ENCODE data around the gene F2. TPM values are rescaled to one million over a fixed set of nuclear protein-coding genes. Genes with fewer than 3 reads are reported as not detected.

Gene F2
- total RNA-seq, 1 experiment from 2014 or later = 0.06 TPM

DNA sequence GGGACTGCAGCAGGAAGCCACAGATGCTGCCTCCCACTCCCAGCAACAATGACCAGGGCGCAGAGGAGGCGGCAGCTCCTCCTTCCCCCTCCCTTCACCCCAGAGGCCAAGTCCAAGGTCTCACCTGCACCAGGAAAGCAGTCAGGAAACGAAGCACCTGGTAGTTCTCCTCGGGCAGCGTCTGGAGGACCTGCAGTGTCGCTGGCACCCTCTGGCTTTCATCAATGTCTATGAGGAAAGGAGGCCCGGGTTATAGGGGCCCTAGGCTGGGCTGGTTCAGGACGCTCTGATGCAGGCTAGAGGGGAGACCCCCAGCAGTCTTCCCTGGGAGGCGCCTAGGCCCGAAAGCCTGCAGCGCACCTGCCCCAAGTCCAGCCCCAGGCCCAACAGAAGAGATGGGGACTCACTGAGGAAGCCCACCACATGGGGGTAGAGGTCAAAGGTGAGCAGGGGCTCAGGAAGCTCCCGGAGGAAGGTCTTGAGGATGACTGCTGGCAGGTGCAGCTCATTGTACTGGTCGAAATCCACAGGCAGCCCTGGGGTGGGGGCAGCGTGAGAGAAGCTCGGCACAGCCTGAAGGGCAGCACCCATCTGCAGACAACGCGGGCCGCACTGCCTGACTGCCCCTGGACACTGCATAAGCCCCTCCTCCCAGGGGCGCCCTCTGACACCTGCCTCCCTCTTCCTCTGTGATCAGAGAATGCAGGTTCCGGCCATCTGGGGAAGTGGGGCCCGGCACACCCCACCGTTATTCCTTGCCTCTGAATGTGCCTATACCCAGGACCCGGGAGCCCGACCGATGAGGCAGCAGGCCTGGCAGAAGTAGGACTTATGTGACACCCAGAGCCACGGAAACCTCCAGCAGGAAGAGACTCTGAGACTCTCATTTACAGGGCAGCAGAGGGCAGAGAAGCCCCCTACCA is 39.5 kb upstream of the F2 start:
- Histone ChIP-seq H3K27me3 (no peaks in the 10 kb centered on the region), H3K36me3 (0 out of 2 replicates have a peak, but pooled peaks cover 8% of the 10 kb centered on the region)
- DNase-seq = no peak

DNA sequence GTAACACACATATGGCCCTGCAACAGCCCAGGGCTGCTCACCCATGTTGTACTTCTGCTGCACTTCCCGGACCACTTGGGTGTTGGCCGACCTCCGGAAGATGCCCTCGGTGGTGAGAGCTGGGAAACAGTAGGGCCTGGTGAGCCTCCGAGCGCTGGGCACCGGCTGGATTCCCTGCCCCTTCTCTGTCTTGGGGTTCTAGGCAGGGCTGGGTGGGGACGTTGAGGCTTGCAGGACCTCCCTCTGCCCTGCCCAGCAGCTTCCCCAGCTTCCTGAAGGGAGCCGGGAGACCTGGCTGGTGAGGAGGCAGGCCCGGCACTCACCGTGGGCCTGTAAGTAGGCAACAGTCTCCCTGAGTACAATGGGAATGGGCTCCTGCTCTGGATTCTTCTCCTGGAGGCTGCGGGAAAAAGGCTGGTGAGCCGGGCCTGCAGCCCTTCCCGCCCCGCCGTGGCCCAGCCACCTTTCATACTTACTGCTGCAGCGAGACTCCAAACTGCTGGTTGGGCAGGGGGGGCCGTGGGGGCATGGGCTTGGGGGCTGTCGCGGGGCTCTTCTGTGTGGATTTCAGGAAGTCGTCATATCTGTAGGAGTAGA is 38.8 kb upstream of the F2 start:
- Histone ChIP-seq H3K36me3 (0 out of 2 replicates have a peak, but pooled peaks cover 8% of the 10 kb centered on the region), H3K27ac (no peak overlapping the region), H3K4me3 (no peak overlapping the region), H3K9me3 (replicated peaks) (no peaks in the 10 kb centered on the region), H3K27me3 (no peaks in the 10 kb centered on the region), H3K4me1 (peaks cover 16% of the 10 kb centered on the region)
- DNase-seq = no peak

More for the DNA sequence above, 39.5 kb upstream of the F2 start:
- H3K4me1 ChIP-seq = peaks cover 20% of the 10 kb centered on the region
- no peaks in the 10 kb centered on the region for H3K9me3 ChIP-seq (replicated peaks)
- H3K4me3 ChIP-seq = no peak overlapping the region
- H3K27ac ChIP-seq = no peak overlapping the region

GRCh38 chr11:46680815-46681214 is 38.2 kb upstream of the F2 start:
- H3K9me3 ChIP-seq (replicated peaks) = no peaks in the 10 kb centered on the region
- peaks cover 11% of the 10 kb centered on the region for H3K4me1 ChIP-seq
- no peak for DNase-seq
- H3K27me3 ChIP-seq = no peaks in the 10 kb centered on the region
- H3K27ac ChIP-seq = no peak overlapping the region
- H3K36me3 ChIP-seq = peaks cover 8% of the 10 kb centered on the region; the same call in 1 of the 2 replicates
- H3K4me3 ChIP-seq = no peak overlapping the region

DNA sequence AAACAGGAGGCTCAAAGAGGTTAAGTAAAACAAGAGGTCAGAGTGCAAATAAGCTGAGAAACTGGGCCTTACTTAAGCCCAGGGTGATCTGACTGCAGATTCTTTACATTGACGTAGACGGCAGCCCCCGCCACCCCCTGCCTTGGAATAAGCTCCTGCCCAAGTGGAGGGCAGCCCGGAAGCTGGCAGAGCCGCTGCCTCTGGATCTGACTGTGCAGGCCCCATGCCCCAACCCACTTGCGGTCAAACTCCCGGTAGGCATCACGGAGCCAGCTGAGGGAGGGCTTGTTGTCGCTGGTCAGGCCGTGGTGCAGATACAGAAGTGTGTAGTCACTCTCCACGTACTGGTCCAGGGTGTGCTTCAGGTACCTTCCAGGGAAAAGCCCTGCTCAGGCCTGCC is 37.2 kb upstream of the F2 start:
- peaks cover 8% of the 10 kb centered on the region; the same call in 1 of the 2 replicates for H3K36me3 ChIP-seq
- H3K4me3 ChIP-seq = no peak overlapping the region
- no peak for DNase-seq
- H3K4me1 ChIP-seq = peaks cover 2% of the 10 kb centered on the region; the same call in 1 of the 2 replicates
- H3K27me3 ChIP-seq = no peaks in the 10 kb centered on the region
- H3K9me3 ChIP-seq (replicated peaks) = no peaks in the 10 kb centered on the region
- no peak overlapping the region for H3K27ac ChIP-seq

- H3K27ac ChIP-seq = no peak overlapping the region
- no peak for DNase-seq
- no peaks in the 10 kb centered on the region for H3K4me1 ChIP-seq
- H3K27me3 ChIP-seq = no peaks in the 10 kb centered on the region
- H3K36me3 ChIP-seq = peaks cover 13% of the 10 kb centered on the region; the same call in 1 of the 2 replicates
- no peak overlapping the region for H3K4me3 ChIP-seq
- no peaks in the 10 kb centered on the region for H3K9me3 ChIP-seq (replicated peaks)
Measured at GRCh38 chr11:46682773-46683752, 36.0 kb upstream of the F2 start.

GRCh38 chr11:46684367-46684766 is 34.6 kb upstream of the F2 start:
- H3K4me1 ChIP-seq = no peaks in the 10 kb centered on the region
- H3K4me3 ChIP-seq = no peak overlapping the region
- H3K9me3 ChIP-seq (replicated peaks) = no peaks in the 10 kb centered on the region
- peaks cover 12% of the 10 kb centered on the region; the same call in 1 of the 2 replicates for H3K36me3 ChIP-seq
- H3K27me3 ChIP-seq = no peaks in the 10 kb centered on the region
- DNase-seq = no peak
- H3K27ac ChIP-seq = no peak overlapping the region

DNA sequence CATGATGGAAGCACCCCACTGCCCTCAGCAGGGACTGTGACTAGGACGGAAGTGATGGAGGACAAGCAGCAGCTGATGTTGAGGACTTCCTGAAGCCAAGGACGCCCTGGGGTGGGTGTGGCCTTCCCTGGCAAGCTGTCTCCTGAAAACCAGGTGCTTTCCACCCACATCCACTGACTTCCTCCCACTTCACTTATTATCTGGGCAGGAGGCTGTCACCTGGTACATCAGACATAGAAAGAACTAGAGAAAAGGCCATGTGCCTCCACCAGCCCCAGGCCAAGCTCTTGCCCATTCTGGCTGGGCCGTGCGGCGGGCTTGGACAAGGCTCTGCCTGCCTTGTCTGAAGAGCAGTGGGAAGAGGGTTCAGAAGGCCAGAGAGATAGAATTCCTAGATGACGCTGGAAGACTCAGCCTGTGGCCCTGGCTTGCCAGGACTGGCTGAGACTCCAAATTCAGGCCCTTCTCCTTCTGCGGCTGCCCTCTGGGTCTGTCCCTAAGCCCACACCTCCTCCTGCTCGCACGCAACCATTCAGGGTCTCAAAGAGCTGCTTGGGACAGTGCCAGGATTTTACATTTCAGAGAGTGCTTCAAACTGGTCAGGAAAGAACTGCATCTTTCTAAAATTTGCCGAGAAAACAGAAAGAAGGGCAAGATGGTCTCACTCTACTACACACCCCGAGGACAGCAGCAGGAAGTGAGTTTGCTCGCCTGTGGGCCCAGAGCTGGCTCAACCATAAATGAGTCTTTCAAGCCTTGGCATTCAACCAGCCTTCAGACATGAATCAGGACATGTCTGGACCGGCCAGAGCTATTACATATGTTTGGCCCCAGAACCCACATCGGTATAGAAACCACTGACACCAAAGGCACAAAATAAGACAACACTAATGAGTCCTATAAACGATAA is 31.9 kb upstream of the F2 start:
- Histone ChIP-seq H3K9me3 (replicated peaks) (no peaks in the 10 kb centered on the region), H3K27ac (no peak overlapping the region), H3K4me1 (no peaks in the 10 kb centered on the region), H3K27me3 (no peaks in the 10 kb centered on the region), H3K4me3 (no peak overlapping the region), H3K36me3 (peaks cover 10% of the 10 kb centered on the region; the same call in 1 of the 2 replicates)
- DNase-seq = no peak

DNA sequence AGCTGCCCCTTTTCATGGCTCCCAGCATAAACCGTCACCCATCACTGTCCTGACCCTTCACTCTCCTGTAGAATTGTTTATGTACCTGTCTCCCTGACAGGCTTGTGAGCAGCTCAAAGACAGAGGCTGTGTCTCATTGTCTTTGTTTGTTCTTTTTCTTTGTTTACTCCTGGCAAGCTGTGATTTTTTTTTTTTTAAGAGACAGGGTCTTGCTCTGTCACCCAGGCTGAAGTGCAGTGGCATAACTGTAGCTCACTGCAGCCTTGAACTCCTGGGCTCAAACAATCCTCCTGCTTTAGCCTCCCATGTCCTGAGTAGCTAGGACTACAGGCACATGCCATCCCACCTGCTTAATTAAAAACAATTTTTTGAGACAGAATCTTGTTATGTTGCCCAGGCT is 28.3 kb upstream of the F2 start:
- no peaks in the 10 kb centered on the region for H3K9me3 ChIP-seq (replicated peaks)
- peaks cover 14% of the 10 kb centered on the region; the same call in 1 of the 2 replicates for H3K36me3 ChIP-seq
- H3K4me1 ChIP-seq = no peaks in the 10 kb centered on the region
- no peaks in the 10 kb centered on the region for H3K27me3 ChIP-seq
- H3K27ac ChIP-seq = no peak overlapping the region
- DNase-seq = no peak
- no peak overlapping the region for H3K4me3 ChIP-seq

DNA sequence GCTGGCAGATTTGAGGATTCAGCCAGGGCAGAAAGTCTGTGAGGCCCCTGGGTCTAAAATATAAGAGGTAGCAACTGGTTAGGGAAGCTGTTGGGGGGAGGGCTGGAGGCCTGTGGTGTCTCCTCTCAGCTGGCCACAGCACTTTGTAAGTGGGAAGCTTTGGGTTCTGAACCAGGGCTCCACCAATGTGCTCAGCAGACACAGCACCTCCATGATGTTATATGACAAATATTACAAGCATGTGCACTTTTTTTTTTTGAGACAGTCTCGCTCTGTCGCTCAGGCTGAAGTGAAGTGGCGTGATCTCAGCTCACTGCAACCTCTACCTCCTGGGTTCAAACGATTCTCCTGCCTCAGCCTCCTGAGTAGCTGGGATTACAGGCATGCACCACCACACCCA is 26.6 kb upstream of the F2 start:
- H3K4me3 ChIP-seq = no peak overlapping the region
- no peaks in the 10 kb centered on the region for H3K9me3 ChIP-seq (replicated peaks)
- H3K27ac ChIP-seq = no peak overlapping the region
- DNase-seq = no peak
- peaks cover 12% of the 10 kb centered on the region; the same call in 1 of the 2 replicates for H3K36me3 ChIP-seq
- H3K27me3 ChIP-seq = no peaks in the 10 kb centered on the region
- H3K4me1 ChIP-seq = no peaks in the 10 kb centered on the region

DNA sequence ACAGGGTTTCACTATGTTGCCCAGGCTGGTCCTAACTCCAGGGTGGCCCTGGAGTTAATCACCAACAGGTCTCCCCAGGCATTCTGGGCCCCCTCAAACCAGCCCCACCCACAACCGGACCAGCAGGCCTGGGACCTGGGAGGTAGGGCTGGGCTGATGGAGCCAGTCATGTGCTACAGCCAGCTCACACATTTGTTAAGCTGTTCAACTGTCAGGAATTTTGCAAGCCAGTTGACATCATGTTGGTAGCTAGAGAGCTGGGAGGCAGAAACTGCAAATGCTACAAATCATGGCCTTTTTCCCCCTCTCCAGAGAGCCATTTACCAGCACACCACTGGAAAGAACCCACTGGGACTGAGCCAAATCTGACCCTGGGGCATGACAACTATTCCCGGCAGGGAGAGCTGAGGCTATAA is 25.4 kb upstream of the F2 start:
- Histone ChIP-seq H3K4me3 (no peak overlapping the region), H3K36me3 (peaks cover 6% of the 10 kb centered on the region; the same call in 1 of the 2 replicates), H3K4me1 (no peaks in the 10 kb centered on the region), H3K27ac (no peak overlapping the region), H3K27me3 (no peaks in the 10 kb centered on the region), H3K9me3 (replicated peaks) (no peaks in the 10 kb centered on the region)
- DNase-seq = no peak

- Histone ChIP-seq H3K27ac (no peak overlapping the region), H3K36me3 (peaks cover 6% of the 10 kb centered on the region; the same call in 1 of the 2 replicates), H3K9me3 (replicated peaks) (no peaks in the 10 kb centered on the region), H3K4me3 (no peak overlapping the region), H3K27me3 (no peaks in the 10 kb centered on the region), H3K4me1 (no peaks in the 10 kb centered on the region)
- DNase-seq = no peak
Measured at GRCh38 chr11:46694072-46694471, 24.9 kb upstream of the F2 start.

GRCh38 chr11:46694607-46695006 is 24.4 kb upstream of the F2 start:
- no peak for DNase-seq
- Histone ChIP-seq H3K27me3 (no peaks in the 10 kb centered on the region), H3K4me1 (no peaks in the 10 kb centered on the region), H3K36me3 (peaks cover 6% of the 10 kb centered on the region; the same call in 1 of the 2 replicates), H3K9me3 (replicated peaks) (no peaks in the 10 kb centered on the region), H3K27ac (no peak overlapping the region), H3K4me3 (no peak overlapping the region)

DNA sequence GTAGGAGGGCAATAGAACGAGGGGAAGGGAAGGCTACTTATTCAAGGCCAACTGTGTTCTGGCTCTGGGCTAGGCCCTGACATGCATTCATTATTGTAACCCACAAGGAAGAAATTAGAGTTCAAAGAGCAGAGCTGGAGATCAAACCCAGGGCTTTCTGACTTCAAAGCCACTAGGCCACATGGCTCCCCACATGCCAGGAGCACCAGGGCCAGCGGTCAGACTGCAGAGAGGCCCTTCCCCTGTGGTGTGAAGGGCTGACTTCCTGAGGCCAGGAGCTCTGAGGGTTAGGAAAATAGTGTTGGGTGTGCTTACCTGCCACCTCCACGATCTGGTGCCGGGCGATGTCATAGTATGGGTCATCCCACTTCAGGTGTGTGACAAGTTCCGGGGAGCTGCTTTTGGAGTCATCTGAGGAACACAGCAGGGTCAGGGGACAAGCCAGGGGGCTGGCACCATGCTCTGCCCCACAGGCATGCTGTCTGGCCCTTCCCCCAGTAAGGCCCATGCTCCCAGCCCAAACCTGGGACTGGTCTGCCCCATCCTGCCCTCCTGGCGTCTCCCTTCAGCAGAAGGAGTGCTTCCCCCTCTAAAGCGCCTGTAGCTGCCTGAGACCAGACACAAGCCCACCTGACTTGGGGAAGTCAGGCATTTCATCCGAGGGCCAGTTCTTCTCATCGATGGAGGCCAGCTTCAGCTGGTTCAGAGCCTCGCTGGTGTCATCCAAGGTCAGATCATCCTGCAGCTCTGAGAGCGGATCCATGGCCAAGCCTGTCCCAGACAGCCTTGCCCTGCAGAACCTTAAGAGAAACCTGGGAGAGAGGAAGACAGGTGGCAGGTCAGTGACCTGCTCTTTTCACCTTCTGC is 23.4 kb upstream of the F2 start:
- Histone ChIP-seq H3K27me3 (no peaks in the 10 kb centered on the region), H3K9me3 (replicated peaks) (no peaks in the 10 kb centered on the region), H3K4me1 (no peaks in the 10 kb centered on the region), H3K36me3 (peaks cover 6% of the 10 kb centered on the region; the same call in 1 of the 2 replicates), H3K27ac (no peak overlapping the region), H3K4me3 (no peak overlapping the region)
- no peak for DNase-seq
